Measurements from ENCODE around the gene SMC5. TPM values are rescaled to one million over a fixed set of nuclear protein-coding genes. Genes with fewer than 3 reads are reported as not detected.

SMC5 gene
- total and polyA plus RNA-seq, 2 donors (not counting 1 experiment from before 2014, with no cell fraction given), result 8.9 to 82.1 TPM

- Mint-ChIP-seq H3K27me3 (no peaks in the 10 kb centered on the region), H3K4me1 (no peaks in the 10 kb centered on the region), H3K4me3 (no peak overlapping the region), H3K27ac (no peak overlapping the region), H3K9me3 (ENCODE audit: insufficient read depth) (no peaks in the 10 kb centered on the region)
- ChIA-PET POLR2A (no interaction called here), CTCF (no interaction called here)
- H3K27ac ChIP-seq (ENCODE audit: low read length in 2 of 2), result no peak overlapping the region
- H3K9ac ChIP-seq (ENCODE audit: low read length), result no peak overlapping the region
- no peak overlapping the region for H3K4me3 ChIP-seq (ENCODE audit: control extremely low read depth in 1 of 5, extremely low read depth in 1 of 5, insufficient read depth in 1 of 5, low read depth in 2 of 5, low read length in 4 of 5)
- ATAC-seq (ENCODE audit: low read depth) (no peak), DNase-seq (no peak)
- no peaks in the 10 kb centered on the region for H3K4me1 ChIP-seq (ENCODE audit: control insufficient read depth in 2 of 2, insufficient read depth in 2 of 2, low read length in 2 of 2)
- H3K9me3 ChIP-seq (ENCODE audit: control extremely low read depth in 1 of 3, control insufficient read depth in 2 of 3, insufficient read depth in 1 of 3, low read length in 2 of 3), result no peaks in the 10 kb centered on the region
- H2AFZ ChIP-seq (ENCODE audit: insufficient read depth, low read depth, low read length, poor library complexity, severe bottlenecking), result no peak overlapping the region
- no peaks in the 10 kb centered on the region for H3K79me2 ChIP-seq (ENCODE audit: control insufficient read depth, insufficient read depth, low read length)
- H3K27me3 ChIP-seq (replicated peaks in 1 of 4; ENCODE audit: control extremely low read depth in 1 of 4, control insufficient read depth in 3 of 4, insufficient read depth in 4 of 4, low read length in 3 of 4), result no peaks in the 10 kb centered on the region
- TF ChIP-seq EZH2 (IDR thresholded peaks at IDR 0.05; ENCODE audit: borderline replicate concordance, insufficient read depth, low read depth, low read length, poor library complexity, severe bottlenecking) (no peak), CTCF (IDR thresholded peaks at IDR 0.05) (no peak)
- no peaks in the 10 kb centered on the region for H4K20me1 ChIP-seq (ENCODE audit: control insufficient read depth, insufficient read depth, low read length, poor library complexity, severe bottlenecking)
- intact Hi-C loops (cut with micrococcal nuclease), result no loop called here
- H3K36me3 ChIP-seq (replicated peaks in 1 of 2; ENCODE audit: control extremely low read depth in 1 of 2, control insufficient read depth in 1 of 2, extremely low read depth in 1 of 2, insufficient read depth in 2 of 2, low read length in 1 of 2), result peaks cover 2 to 37% of the 10 kb centered on the region in 2 experiments
- H3K4me2 ChIP-seq (replicated peaks; ENCODE audit: low read depth, low read length, poor library complexity, severe bottlenecking), result no peak overlapping the region
Measured at GRCh38 chr9:70304810-70305209, 46.0 kb downstream of the SMC5 start.

- Mint-ChIP-seq H3K27ac (no peak overlapping the region), H3K9me3 (ENCODE audit: insufficient read depth) (no peaks in the 10 kb centered on the region), H3K4me1 (no peaks in the 10 kb centered on the region), H3K4me3 (no peak overlapping the region), H3K27me3 (no peaks in the 10 kb centered on the region)
- intact Hi-C loops (cut with micrococcal nuclease), result no loop called here
- H3K27me3 ChIP-seq (replicated peaks in 1 of 4; ENCODE audit: control extremely low read depth in 1 of 4, control insufficient read depth in 3 of 4, insufficient read depth in 4 of 4, low read length in 3 of 4), result no peaks in the 10 kb centered on the region
- no peaks in the 10 kb centered on the region for H3K79me2 ChIP-seq (ENCODE audit: control insufficient read depth, insufficient read depth, low read length)
- TF ChIP-seq EZH2 (IDR thresholded peaks at IDR 0.05; ENCODE audit: borderline replicate concordance, insufficient read depth, low read depth, low read length, poor library complexity, severe bottlenecking) (no peak), CTCF (IDR thresholded peaks at IDR 0.05) (no peak)
- no peak overlapping the region for H3K4me2 ChIP-seq (replicated peaks; ENCODE audit: low read depth, low read length, poor library complexity, severe bottlenecking)
- no peak overlapping the region for H3K9ac ChIP-seq (ENCODE audit: low read length)
- H3K9me3 ChIP-seq (ENCODE audit: control extremely low read depth in 1 of 3, control insufficient read depth in 2 of 3, insufficient read depth in 1 of 3, low read length in 2 of 3), result no peaks in the 10 kb centered on the region
- ChIA-PET CTCF (no interaction called here), POLR2A (no interaction called here)
- no peak overlapping the region for H3K4me3 ChIP-seq (ENCODE audit: control extremely low read depth in 1 of 5, extremely low read depth in 1 of 5, insufficient read depth in 1 of 5, low read depth in 2 of 5, low read length in 4 of 5)
- H3K36me3 ChIP-seq (replicated peaks in 1 of 2; ENCODE audit: control extremely low read depth in 1 of 2, control insufficient read depth in 1 of 2, extremely low read depth in 1 of 2, insufficient read depth in 2 of 2, low read length in 1 of 2), result peaks cover 8 to 24% of the 10 kb centered on the region in 2 experiments
- no peak overlapping the region for H2AFZ ChIP-seq (ENCODE audit: insufficient read depth, low read depth, low read length, poor library complexity, severe bottlenecking)
- DNase-seq (no peak), ATAC-seq (ENCODE audit: low read depth) (no peak)
- H4K20me1 ChIP-seq (ENCODE audit: control insufficient read depth, insufficient read depth, low read length, poor library complexity, severe bottlenecking), result no peaks in the 10 kb centered on the region
- no peak overlapping the region for H3K27ac ChIP-seq (ENCODE audit: low read length in 2 of 2)
- WGBS (ENCODE audit: insufficient coverage), result 100% methylated on average over 1 of the region's 3 CpGs
- H3K4me1 ChIP-seq (ENCODE audit: control insufficient read depth in 2 of 2, insufficient read depth in 2 of 2, low read length in 2 of 2), result no peaks in the 10 kb centered on the region
Measured at GRCh38 chr9:70315389-70315788, 56.6 kb downstream of the SMC5 start.
